SU-DHL-6 (cell line): ENCODE data around the gene RASSF3.

Source experiments
- H2AFZ ChIP-seq: fragments of 200-600 bp; sonication (generic); 2 replicates; pipeline ENCODE4 v1.6.1; 2014; ENCODE audit warnings: low read depth, mild to moderate bottlenecking, moderate library complexity, mixed read lengths, antibody characterized with exemption, low read length; ENCODE audit not compliant: severe bottlenecking
- H3F3A ChIP-seq: fragments of 200-600 bp; shearing (Covaris generic); 2 replicates; pipeline ENCODE4 v1.6.0; 2016; ENCODE audit warnings: antibody characterized with exemption, mild to moderate bottlenecking; ENCODE audit not compliant: insufficient read depth
- H3K27ac ChIP-seq: fragments of 200-600 bp; sonication (generic); 2 replicates; pipeline ENCODE4 v1.5.1; 2016; ENCODE audit warnings: low read depth, mild to moderate bottlenecking, low read length, moderate library complexity, mixed read lengths
- H3K27me3 ChIP-seq: fragments of 200-600 bp; sonication (generic), shearing (Covaris generic); 2 replicates; pipeline ENCODE4 v1.6.0; 2014; ENCODE audit warnings: mild to moderate bottlenecking, low read length
- H3K36me3 ChIP-seq: fragments of 200-600 bp; sonication (generic); 2 replicates; pipeline ENCODE4 v1.6.1; 2014; ENCODE audit warnings: mild to moderate bottlenecking, low read length, mixed read lengths
- H3K4me2 ChIP-seq: fragments of 300-600, 200-600 bp; shearing (Covaris generic), sonication (generic); 2 replicates; pipeline ENCODE4 v1.6.0; 2014; ENCODE audit warnings: low read length, low read depth, mild to moderate bottlenecking; ENCODE audit not compliant: poor library complexity, severe bottlenecking
- H3K4me3 ChIP-seq: fragments of 200-600 bp; sonication (generic); 2 replicates; pipeline ENCODE4 v1.5.1; 2014; ENCODE audit warnings: antibody characterized with exemption, low read length, mild to moderate bottlenecking, mixed read lengths; ENCODE audit not compliant: insufficient read depth, poor library complexity, severe bottlenecking
- H3K79me2 ChIP-seq: fragments of 200-600 bp; sonication (generic); 2 replicates; pipeline ENCODE4 v1.6.1; 2014; ENCODE audit warnings: mild to moderate bottlenecking, low read length, moderate library complexity; ENCODE audit not compliant: insufficient read depth
- H3K9ac ChIP-seq: fragments of 200-600 bp; sonication (generic); 2 replicates; pipeline ENCODE4 v1.7.0; 2014; ENCODE audit warnings: mild to moderate bottlenecking, low read length
- H3K9me2 ChIP-seq: fragments of 200-600 bp; sonication (generic); replicated peaks from 2 replicates; pipeline ENCODE4 v1.6.1; 2014; ENCODE audit warnings: low read length; ENCODE audit not compliant: insufficient read depth
- H3K9me3 ChIP-seq: fragments of 200-600 bp; sonication (generic); 2 replicates; pipeline ENCODE4 v1.6.1; 2014; ENCODE audit warnings: low read length, mixed read lengths; ENCODE audit not compliant: insufficient read depth
- H4K20me1 ChIP-seq: fragments of 200-600 bp; sonication (generic); 2 replicates; pipeline ENCODE4 v1.6.1; 2014; ENCODE audit warnings: low read depth, mild to moderate bottlenecking, antibody characterized with exemption, low read length, moderate library complexity, mixed read lengths
- EZH2phosphoT487 ChIP-seq: fragments of 200-600 bp; sonication (generic), shearing (Covaris generic); conservative IDR thresholded peaks from 2 replicates; pipeline ENCODE4 v1.6.1; 2018; ENCODE audit warnings: mild to moderate bottlenecking, antibody characterized with exemption, low read length, moderate library complexity, mixed read lengths
- TF ChIP-seq, protein P1 (sequence below): fragments of 200-600 bp; sonication (generic); IDR thresholded peaks from one replicate; pipeline ENCODE4 v1.5.1; 2017; ENCODE audit warnings: antibody characterized with exemption, mild to moderate bottlenecking, low read length, moderate library complexity; ENCODE audit not compliant: insufficient read depth, poor library complexity, severe bottlenecking

RASSF3 gene, protein sequence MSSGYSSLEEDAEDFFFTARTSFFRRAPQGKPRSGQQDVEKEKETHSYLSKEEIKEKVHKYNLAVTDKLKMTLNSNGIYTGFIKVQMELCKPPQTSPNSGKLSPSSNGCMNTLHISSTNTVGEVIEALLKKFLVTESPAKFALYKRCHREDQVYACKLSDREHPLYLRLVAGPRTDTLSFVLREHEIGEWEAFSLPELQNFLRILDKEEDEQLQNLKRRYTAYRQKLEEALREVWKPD

DNA sequence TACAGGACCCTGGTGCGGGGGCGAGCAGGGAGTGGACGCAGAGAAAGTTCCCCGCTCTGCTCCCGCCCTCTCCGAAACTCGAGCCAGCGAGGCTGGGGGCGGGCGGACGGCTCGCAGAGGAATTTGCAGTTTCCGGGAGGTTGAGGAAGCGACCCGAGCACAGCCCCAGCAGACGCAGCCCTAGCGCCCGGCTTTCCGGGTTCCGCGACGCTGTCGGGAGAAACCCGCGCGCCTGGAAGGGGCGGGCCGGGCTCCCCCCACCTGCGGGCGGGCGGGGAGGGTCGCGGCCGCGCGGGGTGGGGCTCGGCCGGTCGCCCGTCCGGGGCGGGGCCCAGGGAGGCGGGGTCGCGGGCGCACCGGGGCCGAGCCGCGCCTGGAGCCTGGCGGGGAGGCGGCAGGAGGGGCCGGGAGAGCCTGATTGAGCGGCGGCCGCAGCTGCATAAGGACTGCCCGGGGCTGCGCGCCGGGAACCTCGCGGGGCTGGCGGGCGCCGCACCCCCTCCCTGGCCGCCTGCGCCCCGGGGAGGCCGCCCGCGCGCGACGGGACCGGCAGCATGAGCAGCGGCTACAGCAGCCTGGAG, at the start of gene RASSF3:
TSS of gene RASSF3 (plus strand) at position 417 of the 581 bp plus-strand sequence. CDS start at position 555, 138 bp downstream.
- Histone ChIP-seq H3K27ac (peak within 1 kb of the TSS; percentile 81), H3K9me2 (no peaks in the 10 kb centered on the region), H3K79me2 (peaks cover 42% of the 10 kb centered on the region), H3K4me3 (peak within 1 kb of the TSS; percentile 70), H3F3A (peaks cover 44% of the 10 kb centered on the region), H3K27me3 (no peaks in the 10 kb centered on the region), H2AFZ (peak within 1 kb of the TSS; percentile 85), H3K9me3 (no peaks in the 10 kb centered on the region), H3K9ac (peak within 1 kb of the TSS; percentile 73), H3K36me3 (0 out of 2 replicates have a peak, but pooled peaks cover 2% of the 10 kb centered on the region), H4K20me1 (no peaks in the 10 kb centered on the region), H3K4me2 (peak within 1 kb of the TSS; percentile 72)
- TF ChIP-seq, protein P1, sequence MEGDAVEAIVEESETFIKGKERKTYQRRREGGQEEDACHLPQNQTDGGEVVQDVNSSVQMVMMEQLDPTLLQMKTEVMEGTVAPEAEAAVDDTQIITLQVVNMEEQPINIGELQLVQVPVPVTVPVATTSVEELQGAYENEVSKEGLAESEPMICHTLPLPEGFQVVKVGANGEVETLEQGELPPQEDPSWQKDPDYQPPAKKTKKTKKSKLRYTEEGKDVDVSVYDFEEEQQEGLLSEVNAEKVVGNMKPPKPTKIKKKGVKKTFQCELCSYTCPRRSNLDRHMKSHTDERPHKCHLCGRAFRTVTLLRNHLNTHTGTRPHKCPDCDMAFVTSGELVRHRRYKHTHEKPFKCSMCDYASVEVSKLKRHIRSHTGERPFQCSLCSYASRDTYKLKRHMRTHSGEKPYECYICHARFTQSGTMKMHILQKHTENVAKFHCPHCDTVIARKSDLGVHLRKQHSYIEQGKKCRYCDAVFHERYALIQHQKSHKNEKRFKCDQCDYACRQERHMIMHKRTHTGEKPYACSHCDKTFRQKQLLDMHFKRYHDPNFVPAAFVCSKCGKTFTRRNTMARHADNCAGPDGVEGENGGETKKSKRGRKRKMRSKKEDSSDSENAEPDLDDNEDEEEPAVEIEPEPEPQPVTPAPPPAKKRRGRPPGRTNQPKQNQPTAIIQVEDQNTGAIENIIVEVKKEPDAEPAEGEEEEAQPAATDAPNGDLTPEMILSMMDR: no peak

DNA sequence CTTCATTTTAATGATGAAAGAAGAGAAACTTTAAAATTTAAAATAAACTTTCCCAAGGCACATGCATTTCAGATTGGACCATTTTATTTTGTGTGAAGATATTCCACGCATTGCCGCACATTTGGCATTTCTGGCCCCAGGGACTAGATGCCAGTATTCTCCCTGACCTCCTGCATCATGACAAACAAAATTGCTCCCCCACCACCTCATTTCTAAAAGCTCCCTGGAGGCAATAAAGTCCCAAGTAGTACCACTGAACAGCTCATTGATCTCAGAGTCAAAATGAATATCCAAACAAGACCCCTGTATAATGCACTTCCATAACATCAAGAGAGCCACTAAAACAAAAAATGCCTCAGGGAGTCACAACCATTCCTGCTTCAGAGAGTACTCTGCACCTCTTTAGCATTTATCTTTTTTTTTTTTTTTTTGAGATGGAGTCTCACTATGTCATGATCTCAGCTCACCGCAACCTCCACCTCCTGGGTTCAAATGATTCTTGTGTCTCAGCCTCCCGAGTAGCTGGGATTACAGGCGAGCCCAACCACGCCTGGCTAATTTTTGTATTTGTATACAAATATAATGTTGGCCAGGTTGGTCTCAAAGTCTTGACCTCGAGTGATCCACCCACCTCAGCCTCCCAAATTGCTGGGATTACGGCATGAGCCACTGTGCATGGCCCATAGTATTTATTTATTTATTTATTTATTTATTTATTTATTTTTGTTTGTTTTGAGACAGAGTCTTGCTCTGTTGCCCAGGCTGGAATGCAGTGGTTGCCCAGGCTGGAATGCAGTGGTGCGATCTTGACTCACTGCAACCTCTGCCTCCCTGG, 48.8 kb upstream of the RASSF3 start:
- Histone ChIP-seq H2AFZ (no peak overlapping the region), H3K9me3 (no peaks in the 10 kb centered on the region), H3K36me3 (no peaks in the 10 kb centered on the region), H3K4me3 (no peak overlapping the region), H3K27me3 (no peaks in the 10 kb centered on the region), H3K4me2 (no peak overlapping the region), H3F3A (no peaks in the 10 kb centered on the region), H3K27ac (no peak overlapping the region), H3K79me2 (no peaks in the 10 kb centered on the region), H4K20me1 (no peaks in the 10 kb centered on the region), H3K9me2 (no peaks in the 10 kb centered on the region), H3K9ac (no peak overlapping the region)
- no peak for TF ChIP-seq EZH2phosphoT487
- TF ChIP-seq, protein P1: no peak

- H3K4me2 ChIP-seq: no peak overlapping the region
- no peaks in the 10 kb centered on the region for H3K9me3 ChIP-seq
- no peaks in the 10 kb centered on the region for H3K36me3 ChIP-seq
- H2AFZ ChIP-seq: no peak overlapping the region
- no peaks in the 10 kb centered on the region for H4K20me1 ChIP-seq
- H3K9ac ChIP-seq: no peak overlapping the region
- H3K79me2 ChIP-seq: no peaks in the 10 kb centered on the region
- no peak overlapping the region for H3K27ac ChIP-seq
- H3K27me3 ChIP-seq: no peaks in the 10 kb centered on the region
- H3K4me3 ChIP-seq: no peak overlapping the region
- H3F3A ChIP-seq: no peaks in the 10 kb centered on the region
- TF ChIP-seq EZH2phosphoT487: no peak
- TF ChIP-seq, protein P1: no peak
- H3K9me2 ChIP-seq: no peaks in the 10 kb centered on the region
These were observed 44.2 kb upstream of the RASSF3 start for GRCh38 chr12:64566122-64566521.
